Suppressor macrophage treated with lipopolysaccharide for 1 hour (primary cell): ENCODE measurements around the gene NRAP.
"Not testable (repeated sequence)": the region's sequence is repeated elsewhere in the genome, so short reads cannot be mapped to it uniquely, and the experiment has no call there.

Experiments used
- DNase-seq, 3 donors: peaks; one replicate each; pipeline ENCODE4 v3.0.0-alpha.2; 2020 to 2022

The NRAP gene

DNA sequence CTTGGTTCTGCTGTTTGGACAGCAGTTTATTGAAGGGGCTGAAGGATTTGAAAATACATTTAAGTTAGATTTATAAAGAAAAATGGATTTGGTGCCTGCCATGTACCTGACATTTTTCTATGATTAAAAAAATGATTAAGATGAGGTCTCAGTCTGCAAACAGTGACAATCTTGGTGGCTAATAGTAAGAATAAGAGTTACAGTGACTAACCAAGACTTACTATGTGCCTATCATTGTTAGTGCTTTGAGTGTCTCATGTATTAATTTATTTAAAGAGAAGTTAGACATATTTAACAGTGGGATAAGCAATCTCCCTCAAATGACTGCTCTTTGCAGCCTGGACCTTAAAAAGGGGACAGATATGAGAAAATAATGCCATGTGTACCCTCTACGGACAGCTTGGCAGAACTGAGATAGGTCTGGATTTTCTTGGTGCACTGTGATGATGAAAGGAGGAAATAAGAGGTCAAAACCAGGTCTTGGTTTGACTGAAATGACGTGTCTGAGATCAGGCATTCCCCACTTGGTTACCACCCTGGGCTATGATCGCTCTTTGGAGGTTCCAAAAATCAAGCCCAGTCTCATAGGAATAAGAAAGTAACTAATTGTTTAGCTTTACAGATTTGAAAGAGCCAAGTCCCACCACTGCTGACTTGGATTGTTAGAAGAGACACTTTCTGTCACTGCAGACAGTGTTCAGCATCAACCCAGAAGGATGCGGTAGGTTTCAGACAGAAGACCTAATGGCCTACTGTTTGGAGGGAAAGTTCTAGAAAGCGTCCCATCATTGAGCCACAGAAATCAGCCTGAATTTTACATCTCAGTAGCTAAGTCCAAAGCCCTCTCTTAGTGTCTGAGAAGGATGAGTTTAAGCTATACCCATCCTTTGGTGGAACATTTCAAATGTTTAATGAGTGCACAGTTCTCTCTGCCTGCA lies 18.0 kb upstream of the NRAP start:
- DNase-seq = peak; percentile 73 to 87 (median 81)

DNA sequence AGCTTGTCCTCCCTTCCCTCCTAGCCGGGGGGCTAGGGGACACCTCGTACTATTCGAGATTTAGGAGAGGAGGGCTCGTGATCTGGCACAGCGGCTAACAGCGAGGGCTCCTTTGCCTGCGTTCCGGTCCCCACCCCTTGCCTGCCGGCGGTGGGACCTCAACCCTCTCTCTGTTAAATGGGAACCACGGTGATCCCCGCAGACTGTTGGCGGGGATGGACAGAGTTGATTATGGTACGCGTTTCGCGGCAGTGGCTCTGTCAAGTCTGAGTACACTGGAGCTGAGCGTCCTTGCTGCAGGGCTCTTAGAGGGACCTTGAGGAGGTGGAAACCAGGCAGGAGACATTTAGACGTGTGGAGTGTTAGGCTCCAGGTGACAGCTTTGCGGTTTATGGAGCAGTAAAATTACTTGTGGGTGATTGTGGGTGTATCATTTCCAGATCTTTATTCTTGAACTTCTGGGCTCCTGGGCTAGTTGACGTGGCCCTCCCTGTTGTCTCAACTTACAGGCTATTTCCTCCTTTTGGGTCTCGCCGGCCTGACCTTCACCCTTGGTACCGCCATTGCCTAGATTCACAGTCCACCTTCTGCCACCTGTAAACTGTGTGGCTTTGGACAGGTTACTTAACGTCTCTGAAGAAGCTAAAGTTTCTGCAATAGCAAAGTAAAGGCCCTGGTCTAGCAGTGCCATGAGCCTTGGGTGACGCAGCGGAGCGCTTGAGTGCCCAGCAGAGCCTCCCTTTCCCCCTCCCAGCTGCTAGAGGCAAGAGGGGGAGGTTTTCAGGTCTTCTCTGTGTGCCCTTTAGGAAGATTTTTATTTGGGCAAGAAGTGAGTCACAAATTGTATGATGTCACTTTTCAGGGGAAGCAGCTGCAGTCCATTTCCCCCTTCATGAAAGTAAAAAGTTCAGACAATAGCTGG lies 16.6 kb upstream of the NRAP start:
- peak; percentile 89 to 95 (median 92) for DNase-seq

- peak; percentile 88 to 95 (median 92) for DNase-seq
These were observed 15.8 kb upstream of the NRAP start, which contains the start of gene CASP7 for GRCh38 chr10:113679463-113680189. TSS of gene CASP7 (plus strand) at chr10:113679912. CDS start at chr10:113697494, 17,582 bp downstream.

- peak; percentile 23 to 30 (median 23) for DNase-seq
These were observed 2.9 kb upstream of the NRAP start for GRCh38 chr10:113666682-113667252.

DNA sequence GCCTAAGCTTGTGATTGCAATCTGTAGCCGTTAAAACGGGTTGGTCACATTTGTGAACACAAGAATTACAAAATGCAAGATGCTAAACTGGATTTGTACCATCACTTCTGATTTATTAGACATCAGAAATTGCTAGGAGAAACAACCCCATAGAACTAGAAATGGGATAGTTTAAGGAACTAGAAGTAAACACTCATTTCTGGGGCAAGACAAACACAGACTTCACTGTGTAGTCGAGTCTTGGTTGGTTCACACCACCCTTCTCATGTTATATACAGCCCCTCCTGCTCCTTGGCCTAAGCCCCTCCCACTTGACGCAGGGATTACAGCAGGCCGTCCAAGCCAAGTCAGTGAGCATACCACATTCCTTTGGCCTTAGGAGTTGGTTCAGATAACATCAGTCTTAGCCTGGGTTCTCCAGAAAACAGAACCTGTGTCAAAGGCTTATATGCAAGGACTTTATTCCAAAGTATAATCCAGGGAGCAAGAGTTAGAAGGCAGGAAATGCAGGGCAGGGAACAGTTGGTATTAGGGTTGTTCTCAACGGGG lies 2.0 kb upstream of the NRAP start:
- DNase-seq = no peak

DNA sequence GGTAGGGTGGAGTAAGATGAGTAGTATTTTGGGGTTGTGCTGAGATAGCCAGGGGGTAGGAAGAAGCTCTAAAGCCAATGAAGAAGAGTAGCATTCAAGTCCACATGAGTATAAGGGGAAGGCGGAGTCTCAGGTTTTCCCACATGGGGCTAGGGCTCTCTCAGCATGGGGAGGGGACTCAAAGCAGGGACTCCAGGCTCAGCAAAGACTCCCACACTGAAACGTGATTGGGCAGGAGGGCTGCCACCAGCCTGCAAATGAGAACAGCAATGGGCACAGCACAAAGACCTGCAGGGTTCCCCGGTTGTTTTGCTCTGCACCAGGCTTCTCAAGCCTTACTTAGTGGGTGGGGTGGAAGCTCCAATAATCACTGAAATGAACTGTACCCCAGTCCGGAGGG lies 1.5 kb upstream of the NRAP start:
- no peak for DNase-seq

DNA sequence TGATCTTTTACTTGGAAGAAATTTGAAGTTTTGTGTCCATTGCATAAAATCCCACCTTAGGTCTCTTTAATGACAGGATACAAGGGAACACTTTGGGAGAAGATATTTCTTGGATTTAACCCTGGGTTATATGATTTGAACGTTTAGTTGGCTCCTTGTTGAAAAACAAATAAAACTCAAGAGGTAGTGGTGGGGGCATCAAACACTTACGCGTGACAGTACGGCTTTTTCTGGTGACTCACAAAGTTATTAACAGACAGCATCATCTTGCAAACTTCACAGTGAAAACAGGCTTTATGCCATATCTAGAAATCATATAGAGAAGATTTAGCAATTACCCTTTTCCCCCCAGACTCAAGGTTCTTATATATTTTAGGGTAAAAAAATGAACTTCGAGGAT lies 699 bp downstream of the NRAP start:
- DNase-seq = no peak

- DNase-seq = no peak
These were observed 2.5 kb downstream of the NRAP start for GRCh38 chr10:113661332-113661731.

DNA sequence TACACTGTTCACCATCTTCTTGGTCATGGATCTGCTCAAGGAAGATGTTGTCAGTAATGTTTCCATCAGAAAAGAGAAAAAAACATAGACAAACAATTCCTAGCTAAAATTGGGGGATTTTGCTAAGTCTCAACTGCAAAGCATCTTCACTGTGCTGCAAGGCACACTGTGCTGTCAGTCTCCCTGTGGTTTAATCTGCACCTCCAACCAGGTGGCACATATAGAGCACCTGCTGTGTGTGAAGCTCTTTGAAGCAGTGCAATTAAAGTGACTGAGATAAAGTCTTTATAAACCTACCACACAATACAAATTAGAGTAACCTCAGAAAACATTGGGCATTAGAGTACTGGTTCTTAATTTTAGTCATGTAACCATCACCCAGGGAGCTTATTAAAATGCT lies 6.3 kb downstream of the NRAP start:
- DNase-seq = no peak

GRCh38 chr10:113656896-113657295 lies 6.9 kb downstream of the NRAP start:
- no peak for DNase-seq

- not testable (repeated sequence) for DNase-seq
These were observed 11.4 kb downstream of the NRAP start for GRCh38 chr10:113652456-113652855.

DNA sequence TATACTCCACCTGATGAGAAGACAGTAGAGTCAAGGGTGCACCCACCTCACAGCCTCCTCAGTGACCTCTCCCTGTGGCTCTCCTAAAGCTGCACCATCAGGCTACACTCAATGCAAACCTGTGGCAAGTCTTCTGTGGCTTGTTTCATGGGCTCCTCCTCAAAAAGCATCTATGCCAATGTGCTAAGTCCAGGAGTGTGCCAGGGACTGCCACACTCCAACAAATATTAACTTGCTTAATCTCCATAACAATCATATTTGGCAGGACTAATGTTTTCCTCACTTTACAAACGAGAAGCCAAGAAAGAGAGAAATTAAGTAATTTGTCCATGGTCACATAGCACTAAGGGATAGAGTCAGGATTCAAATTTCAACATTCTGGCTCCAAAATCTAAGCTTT lies 11.9 kb downstream of the NRAP start:
- no peak for DNase-seq

DNA sequence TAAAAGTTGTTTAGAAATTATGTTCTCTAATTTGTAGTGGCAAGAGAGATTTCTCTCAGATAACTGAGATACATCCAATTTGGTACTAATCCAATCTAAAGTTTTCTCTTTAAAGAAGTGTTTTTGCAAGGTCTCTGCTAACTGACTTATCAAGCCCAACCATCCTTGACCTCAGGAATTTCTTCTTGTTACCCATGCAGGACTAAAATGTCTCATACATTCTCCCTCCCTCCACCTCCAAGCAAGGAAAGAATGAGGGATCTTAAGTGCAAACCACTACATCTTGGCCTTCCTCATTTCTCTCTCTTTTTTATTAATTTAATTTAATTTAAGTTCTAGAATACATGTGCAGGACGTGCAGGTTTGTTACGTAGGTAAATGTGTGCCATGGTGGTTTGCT lies 12.8 kb downstream of the NRAP start:
- no peak for DNase-seq

- DNase-seq = no peak
These were observed 13.7 kb downstream of the NRAP start for GRCh38 chr10:113650172-113650571.

DNA sequence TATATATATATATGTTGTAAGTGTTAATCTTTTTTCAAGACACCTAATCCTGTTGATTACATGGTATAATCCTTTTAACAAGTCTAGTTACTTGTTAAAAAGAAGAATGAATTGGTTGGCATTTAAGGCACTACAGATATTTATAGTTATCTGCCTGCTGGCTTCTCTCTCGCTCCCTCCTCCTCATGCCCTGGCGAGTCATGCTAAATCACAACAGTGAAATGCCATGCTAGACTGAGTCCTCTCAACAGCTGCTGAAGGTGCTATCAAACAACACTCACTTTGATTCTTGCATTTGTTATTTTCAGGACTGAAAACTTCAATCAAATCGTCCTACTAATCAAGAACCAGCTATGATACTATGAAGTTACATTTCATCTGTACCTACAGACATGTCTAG lies 15.4 kb downstream of the NRAP start:
- DNase-seq = no peak

- DNase-seq = no peak
These were observed 16.0 kb downstream of the NRAP start for GRCh38 chr10:113647812-113648211.

- DNase-seq = no peak
These were observed 17.3 kb downstream of the NRAP start for GRCh38 chr10:113646336-113647201.

- DNase-seq = no peak
These were observed 19.4 kb downstream of the NRAP start for GRCh38 chr10:113644185-113645120.

DNA sequence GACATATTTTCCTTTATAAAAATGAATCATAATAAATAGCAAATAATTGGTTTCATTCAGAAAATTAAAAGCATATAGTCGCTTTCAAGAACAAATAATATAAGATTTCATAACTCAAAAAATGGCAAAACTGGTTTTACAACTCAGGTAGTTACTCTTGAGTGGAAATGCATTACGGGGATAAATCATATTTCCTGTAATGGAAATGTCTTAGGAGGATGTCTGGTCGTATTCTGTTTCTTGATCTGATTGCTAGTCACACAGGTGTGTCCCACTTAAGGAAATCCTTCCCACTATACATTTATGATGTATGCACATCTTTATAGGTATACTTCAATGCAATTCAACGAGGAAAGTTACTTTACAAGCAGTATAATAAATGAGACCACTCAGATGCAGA lies 20.7 kb downstream of the NRAP start:
- DNase-seq = no peak

GRCh38 chr10:113641702-113642101 lies 22.1 kb downstream of the NRAP start:
- no peak for DNase-seq
